Measurements from ENCODE around the gene TTLL1. TPM values are rescaled to one million over a fixed set of nuclear protein-coding genes. Genes with fewer than 3 reads are reported as not detected.
A peak's percentile ranks its signal among the peaks of the same experiment; 100 is the strongest.

Gene TTLL1
- total RNA-seq, 1 experiment from 2014 or later: 4.3 TPM

GRCh38 chr22:42991010-42991651, 98.1 kb downstream of the TTLL1 start:
- peak; percentile 72 for ATAC-seq

More at GRCh38 chr22:42991010-42991651, 98.1 kb downstream of the TTLL1 start:
- Histone ChIP-seq H3K4me2 (ENCODE audit: low read length) (peak overlapping the region; percentile 40), H3K9me2 (ENCODE audit: insufficient read depth) (no peaks in the 10 kb centered on the region), H2AFZ (ENCODE audit: low read depth, low read length, poor library complexity, severe bottlenecking) (no peak overlapping the region), H3K27me3 (ENCODE audit: insufficient read depth, low read length) (no peaks in the 10 kb centered on the region), H3K79me2 (ENCODE audit: insufficient read depth, low read length) (peaks cover 82% of the 10 kb centered on the region), H3K9ac (ENCODE audit: low read length) (no peak overlapping the region), H4K20me1 (ENCODE audit: insufficient read depth) (no peaks in the 10 kb centered on the region), H3K4me1 (ENCODE audit: control insufficient read depth in 1 of 2, insufficient read depth in 2 of 2, low read length in 2 of 2) (peaks cover 13 to 29% of the 10 kb centered on the region in 2 experiments), H3K9me3 (ENCODE audit: control insufficient read depth in 1 of 2, insufficient read depth in 1 of 2, low read depth in 1 of 2, low read length in 2 of 2) (no peaks in the 10 kb centered on the region), H3K36me3 (ENCODE audit: control insufficient read depth in 1 of 2, insufficient read depth in 2 of 2, low read length in 2 of 2) (no peaks in the 10 kb centered on the region), H3K27ac (ENCODE audit: low read depth, low read length) (no peak overlapping the region), H3K4me3 (replicated peaks in 1 of 2; ENCODE audit: low read depth in 1 of 2, low read length in 2 of 2) (no peak overlapping the region)
- POLR2A ChIA-PET: interaction anchor here (1.4 to 2.1 kb wide), 2 partner anchors 13 to 24 kb away, joined by 7 read pairs; partner anchors contain the start of gene PACSIN2
- TF ChIP-seq CEBPB (IDR thresholded peaks at IDR 0.05; ENCODE audit: low read depth) (no peak), EZH2phosphoT487 (IDR thresholded peaks at IDR 0.05; ENCODE audit: borderline replicate concordance) (no peak), RAD21 (IDR thresholded peaks at IDR 0.05; ENCODE audit: low read depth) (no peak), JUND (IDR thresholded peaks at IDR 0.05) (no peak), CTCF (IDR thresholded peaks at IDR 0.05 in 2 of 3, conservative IDR thresholded peaks at IDR 0.05 in 1 of 3; ENCODE audit: borderline replicate concordance in 1 of 3, insufficient read depth in 1 of 3, low read depth in 2 of 3, low read length in 2 of 3) (no peak), ZNF274 (IDR thresholded peaks at IDR 0.05; ENCODE audit: low read depth, low read length) (no peak)
- TF ChIP-seq, protein P1, sequence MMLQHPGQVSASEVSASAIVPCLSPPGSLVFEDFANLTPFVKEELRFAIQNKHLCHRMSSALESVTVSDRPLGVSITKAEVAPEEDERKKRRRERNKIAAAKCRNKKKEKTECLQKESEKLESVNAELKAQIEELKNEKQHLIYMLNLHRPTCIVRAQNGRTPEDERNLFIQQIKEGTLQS (IDR thresholded peaks at IDR 0.05): no peak
- BruUV-seq (replicated peaks): no TSS peak
- CTCF ChIA-PET: interaction anchor here (1.1 to 1.2 kb wide), 3 partner anchors 17 to 71 kb away, joined by 3 to 4 read pairs (median 3); no protein-coding TSS in a partner anchor
- intact Hi-C loops (cut with micrococcal nuclease): no loop called here
- DNase-seq (ENCODE audit: low read depth, low spot score): no peak
- RAD21 ChIA-PET (ENCODE audit: low non-redundant PET in 1 of 2, low total read pairs in 2 of 2, uncharacterized antibody in 2 of 2, unreplicated experiment in 2 of 2): interaction anchor here (0.7 to 0.8 kb wide), 2 partner anchors 23 to 43 kb away, joined by 3 read pairs; no protein-coding TSS in a partner anchor
